Activated CD8-positive, alpha-beta memory T cell treated with anti-CD3 and anti-CD28 coated beads, Interleukin-2, amount 50 U/mL, for 48 hours (primary cell): Measurements from ENCODE around the gene CADM3.

Experiments
- DNase-seq: peaks from one replicate; pipeline ENCODE4 v3.0.0-alpha.2; 2020

Gene CADM3

GRCh38 chr1:159171254-159171687 is at the start of gene CADM3:
CADM3 (plus strand) TSS chr1:159171615; CDS start chr1:159171766, 151 bp downstream.
- DNase-seq: no peak

- DNase-seq: no peak
Measured at GRCh38 chr1:159122005-159122621, 49.3 kb upstream of the CADM3 start.

GRCh38 chr1:159123587-159123986 is 47.8 kb upstream of the CADM3 start:
- DNase-seq: no peak

- peak; percentile 89 for DNase-seq
Measured at GRCh38 chr1:159132271-159132881, 39.0 kb upstream of the CADM3 start.

GRCh38 chr1:159140474-159140873 is 30.9 kb upstream of the CADM3 start:
- DNase-seq: no peak

GRCh38 chr1:159141584-159142390 is 29.6 kb upstream of the CADM3 start:
- DNase-seq: peak; percentile 53

- DNase-seq: no peak
Measured at GRCh38 chr1:159142391-159142663, 29.1 kb upstream of the CADM3 start.

- no peak for DNase-seq
Measured at GRCh38 chr1:159142726-159143510, 28.5 kb upstream of the CADM3 start.

- no peak for DNase-seq
Measured at GRCh38 chr1:159144571-159144970, 26.8 kb upstream of the CADM3 start.

GRCh38 chr1:159146980-159147379 is 24.4 kb upstream of the CADM3 start:
- no peak for DNase-seq

- no peak for DNase-seq
Measured at GRCh38 chr1:159152031-159152430, 19.4 kb upstream of the CADM3 start.

- peak; percentile 77 for DNase-seq
Measured at GRCh38 chr1:159161001-159161718, 10.3 kb upstream of the CADM3 start.

GRCh38 chr1:159161719-159162026 is 9.7 kb upstream of the CADM3 start:
- no peak for DNase-seq

GRCh38 chr1:159162516-159163265 is 8.7 kb upstream of the CADM3 start:
- no peak for DNase-seq

- DNase-seq: no peak
Measured at GRCh38 chr1:159163614-159164228, 7.7 kb upstream of the CADM3 start.

GRCh38 chr1:159168043-159168442 is 3.4 kb upstream of the CADM3 start:
- DNase-seq: no peak

- no peak for DNase-seq
Measured at GRCh38 chr1:159170639-159171038, 776 bp upstream of the CADM3 start.

GRCh38 chr1:159171688-159172501 is 480 bp downstream of the CADM3 start:
- no peak for DNase-seq

GRCh38 chr1:159172614-159173291 is 1.3 kb downstream of the CADM3 start:
- DNase-seq: no peak

- DNase-seq: no peak
Measured at GRCh38 chr1:159173320-159173719, 1.9 kb downstream of the CADM3 start.
